NCI-H774 (cell line): ENCODE measurements around the gene CREB5.

Experiments used
- DNase-seq: peaks from one replicate; lab custom pipeline; 2025; lab: John Stamatoyannopoulos, UW

The CREB5 gene

GRCh38 chr7:28613262-28613661 lies 200.9 kb downstream of the CREB5 start:
- no peak for DNase-seq

- no peak for DNase-seq
Observed at GRCh38 chr7:28615091-28615490, 202.8 kb downstream of the CREB5 start.

- no peak for DNase-seq
Observed at GRCh38 chr7:28617308-28617880, 205.1 kb downstream of the CREB5 start.

GRCh38 chr7:28618383-28618782 lies 206.1 kb downstream of the CREB5 start:
- no peak for DNase-seq

GRCh38 chr7:28619256-28619655 lies 206.9 kb downstream of the CREB5 start:
- no peak for DNase-seq

- DNase-seq = no peak
Observed at GRCh38 chr7:28621369-28621841, 209.1 kb downstream of the CREB5 start.

GRCh38 chr7:28623105-28623730 lies 210.9 kb downstream of the CREB5 start:
- DNase-seq = no peak

GRCh38 chr7:28623863-28624262 lies 211.5 kb downstream of the CREB5 start:
- DNase-seq = no peak

GRCh38 chr7:28625432-28625831 lies 213.1 kb downstream of the CREB5 start:
- no peak for DNase-seq

- no peak for DNase-seq
Observed at GRCh38 chr7:28626221-28626620, 213.9 kb downstream of the CREB5 start.

GRCh38 chr7:28626624-28627262 lies 214.4 kb downstream of the CREB5 start:
- DNase-seq = no peak

GRCh38 chr7:28627263-28627653 lies 214.9 kb downstream of the CREB5 start:
- no peak for DNase-seq

GRCh38 chr7:28627896-28628295 lies 215.6 kb downstream of the CREB5 start:
- no peak for DNase-seq

- DNase-seq = no peak
Observed at GRCh38 chr7:28629216-28629842, 217.0 kb downstream of the CREB5 start.

GRCh38 chr7:28630350-28630749 lies 218.0 kb downstream of the CREB5 start:
- no peak for DNase-seq

- DNase-seq = no peak
Observed at GRCh38 chr7:28631995-28632394, 219.7 kb downstream of the CREB5 start.

- DNase-seq = no peak
Observed at GRCh38 chr7:28638914-28639313, 226.6 kb downstream of the CREB5 start.

GRCh38 chr7:28640001-28640400 lies 227.7 kb downstream of the CREB5 start:
- no peak for DNase-seq

GRCh38 chr7:28641752-28642545 lies 229.6 kb downstream of the CREB5 start:
- no peak for DNase-seq

GRCh38 chr7:28643188-28643569 lies 230.9 kb downstream of the CREB5 start:
- DNase-seq = no peak

- DNase-seq = no peak
Observed at GRCh38 chr7:28643584-28644340, 231.4 kb downstream of the CREB5 start.

- no peak for DNase-seq
Observed at GRCh38 chr7:28645866-28646265, 233.5 kb downstream of the CREB5 start.
